D341Med (cell line): ENCODE results near the gene RPN2.

ENCODE experiments used
- DNase-seq: peaks from one replicate; pipeline ENCODE4 v3.0.0; 2012; ENCODE audit warnings: low spot score

The RPN2 gene

DNA sequence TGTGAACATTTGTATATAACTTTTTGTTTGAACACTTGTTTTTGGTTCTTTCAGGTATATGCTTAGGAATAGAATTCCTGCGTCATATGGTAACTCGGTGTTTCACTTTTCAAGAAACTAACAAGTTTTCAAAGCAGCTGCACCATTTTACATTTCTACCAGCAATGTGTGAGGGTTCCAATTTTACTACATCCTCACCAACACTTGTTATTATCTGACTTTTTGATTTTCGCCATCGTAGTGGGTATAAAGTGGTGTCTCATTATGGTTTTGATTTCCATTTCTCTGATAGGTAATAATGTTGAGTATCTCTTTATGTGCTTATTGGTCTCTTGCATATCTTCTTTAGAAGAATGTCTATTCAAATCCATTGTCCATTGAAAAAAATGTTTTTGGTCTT lies 39.8 kb downstream of the RPN2 start:
- no peak for DNase-seq

DNA sequence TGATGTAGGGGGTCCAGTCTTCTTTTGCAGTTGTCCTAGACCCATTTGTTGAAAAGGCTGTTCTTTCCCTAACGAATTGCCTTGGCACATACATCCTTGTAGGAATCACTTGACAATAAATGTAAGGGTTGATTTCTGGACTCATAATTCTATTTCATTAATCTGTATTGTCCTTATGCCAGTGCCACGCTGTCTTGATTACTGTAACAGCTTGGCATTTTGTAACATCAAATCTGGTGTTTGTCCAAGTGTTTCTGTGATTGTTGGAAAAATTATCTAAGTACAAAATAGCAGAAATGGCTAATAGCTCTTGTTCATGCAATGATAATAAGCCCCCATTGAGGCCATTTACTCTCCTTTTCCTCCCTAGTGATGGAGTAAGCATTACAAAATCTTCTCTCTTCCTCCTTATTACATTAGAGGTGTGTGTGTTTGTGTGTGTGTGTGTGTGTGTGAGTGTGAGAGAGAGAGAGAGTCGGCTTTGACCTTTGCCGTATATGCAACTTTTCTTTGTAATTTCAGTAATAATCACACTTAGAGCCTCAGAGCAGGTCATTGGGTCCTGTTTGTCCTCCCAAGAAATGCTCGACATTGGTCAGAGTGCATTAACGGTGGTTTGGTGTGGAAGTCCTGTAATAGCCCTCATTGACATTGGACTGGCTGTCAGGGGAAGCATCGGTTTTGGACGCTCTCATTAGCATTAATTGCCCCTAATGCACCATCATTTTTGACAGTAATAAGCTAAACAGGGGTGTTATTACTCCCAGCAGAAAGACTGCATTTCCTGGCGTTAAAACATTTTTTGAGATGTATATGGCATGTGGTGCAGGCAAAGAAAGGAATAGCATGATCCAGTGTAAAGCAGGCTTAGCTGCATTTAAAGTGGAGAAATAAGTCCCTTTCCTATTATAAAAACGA lies 40.9 kb downstream of the RPN2 start:
- DNase-seq: no peak

DNA sequence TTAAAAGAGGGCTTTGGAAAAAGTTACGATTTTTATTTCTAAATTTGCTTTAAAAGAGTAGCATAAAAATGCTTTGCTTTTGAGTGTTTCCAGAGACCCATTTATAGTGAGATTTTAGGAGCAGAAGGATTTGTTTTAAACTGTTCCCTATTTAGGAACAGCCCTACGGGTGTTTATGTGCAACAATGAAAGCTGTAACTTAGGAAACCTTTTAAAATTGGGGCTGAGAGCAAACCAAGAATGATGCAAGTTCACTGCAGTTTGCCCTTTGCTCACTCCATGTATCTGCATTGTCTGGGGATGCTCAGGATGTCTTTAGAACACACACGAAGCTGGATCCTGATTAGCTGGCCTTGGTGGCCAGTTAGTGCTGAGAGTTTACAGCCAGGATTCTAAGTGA lies 41.6 kb downstream of the RPN2 start:
- DNase-seq: no peak

DNA sequence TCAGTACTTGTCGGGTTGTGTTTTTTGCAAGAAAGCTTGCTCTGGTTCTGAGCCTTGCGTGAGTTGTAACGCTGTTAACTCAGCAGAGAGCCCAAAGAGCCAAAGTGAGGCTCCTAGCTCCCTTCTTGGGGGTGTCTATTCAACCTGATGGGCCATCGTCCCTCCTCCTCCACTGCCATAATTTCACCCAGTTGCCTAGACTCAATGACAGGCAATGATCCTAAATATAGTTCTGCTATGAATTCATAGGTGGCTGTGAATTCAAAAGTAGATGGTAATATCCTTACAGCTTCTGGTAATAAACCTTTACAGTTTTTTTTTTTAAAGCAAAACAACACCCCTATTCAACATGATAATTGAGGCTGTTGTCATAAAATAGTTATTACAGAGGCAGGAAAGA lies 43.0 kb downstream of the RPN2 start:
- DNase-seq: no peak

DNA sequence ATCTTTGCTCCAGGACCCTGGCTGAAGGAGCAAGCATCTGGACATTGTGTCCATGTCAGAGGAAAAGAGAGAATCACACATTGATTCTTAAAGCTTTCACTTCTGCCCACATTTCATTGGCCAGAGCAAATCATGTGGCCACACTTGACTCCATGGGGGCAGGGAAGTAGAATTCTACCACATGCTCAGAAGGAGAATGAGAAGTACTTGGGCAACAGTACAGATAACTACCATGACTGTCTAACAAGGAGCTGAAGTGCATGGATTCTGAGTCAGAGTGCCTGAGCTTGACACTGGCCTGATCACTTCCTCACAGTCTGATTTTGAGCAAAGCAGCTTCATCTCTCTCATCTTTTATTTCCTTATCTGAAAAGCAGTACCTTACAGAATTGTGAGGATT lies 43.9 kb downstream of the RPN2 start:
- no peak for DNase-seq

DNA sequence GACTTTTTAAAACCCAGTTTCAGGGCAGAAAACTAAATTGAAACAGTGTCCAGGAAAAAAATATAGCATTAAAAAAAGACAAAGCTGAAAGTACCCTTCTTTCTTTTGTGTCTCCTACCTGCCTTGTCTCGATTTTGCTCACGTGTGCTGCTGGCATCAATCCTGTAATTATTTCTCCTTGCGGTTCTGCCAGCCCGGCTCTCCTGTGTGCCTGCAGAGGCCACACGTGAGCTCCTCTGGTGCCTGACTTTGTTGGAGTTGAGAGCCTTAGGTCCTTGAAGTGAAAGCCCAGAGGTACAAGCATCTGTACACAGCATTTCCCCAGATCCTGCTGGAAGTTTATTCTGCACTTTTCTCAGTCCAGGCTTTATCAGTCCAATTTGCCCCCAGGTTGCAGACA lies 46.0 kb downstream of the RPN2 start:
- DNase-seq: no peak

DNA sequence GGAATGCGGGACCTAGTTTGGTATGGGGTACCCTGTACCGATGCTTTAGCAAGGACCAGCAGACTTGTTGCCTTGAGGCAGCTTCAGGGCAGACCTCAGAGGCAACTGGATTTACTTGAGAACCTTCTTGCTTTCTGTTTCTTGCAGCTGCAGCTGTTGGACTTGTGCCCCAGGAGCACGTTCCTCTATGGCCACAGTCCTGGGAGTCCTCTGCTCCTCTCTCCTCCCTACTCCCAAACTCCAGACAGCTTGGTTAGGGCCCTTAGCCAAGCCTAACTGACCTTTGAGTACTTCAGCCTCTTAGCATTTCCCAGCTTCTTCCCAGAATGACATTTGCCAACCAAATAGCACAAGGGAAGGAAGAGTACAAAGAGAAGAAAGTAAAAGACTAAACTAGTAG lies 47.8 kb downstream of the RPN2 start:
- no peak for DNase-seq

DNA sequence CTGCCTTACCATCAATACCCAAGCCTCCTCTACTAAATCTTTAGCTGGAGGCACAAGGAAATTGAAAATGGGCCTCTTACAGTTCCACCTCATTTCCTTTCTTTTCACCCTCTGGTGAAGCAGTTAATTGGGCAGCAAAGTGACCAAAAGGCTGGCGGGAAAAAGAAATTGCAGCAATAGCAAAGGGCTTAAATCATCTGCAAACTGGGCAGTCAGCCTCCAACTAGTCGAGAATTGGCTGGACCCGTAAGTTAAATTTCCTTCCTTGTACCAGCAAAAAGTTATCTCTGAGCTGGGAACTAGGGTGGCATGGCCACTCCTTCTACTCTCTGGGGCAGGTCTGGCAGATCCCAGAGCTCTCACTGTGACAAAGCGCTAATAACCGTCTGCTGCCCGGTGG lies 49.0 kb downstream of the RPN2 start:
- no peak for DNase-seq

DNA sequence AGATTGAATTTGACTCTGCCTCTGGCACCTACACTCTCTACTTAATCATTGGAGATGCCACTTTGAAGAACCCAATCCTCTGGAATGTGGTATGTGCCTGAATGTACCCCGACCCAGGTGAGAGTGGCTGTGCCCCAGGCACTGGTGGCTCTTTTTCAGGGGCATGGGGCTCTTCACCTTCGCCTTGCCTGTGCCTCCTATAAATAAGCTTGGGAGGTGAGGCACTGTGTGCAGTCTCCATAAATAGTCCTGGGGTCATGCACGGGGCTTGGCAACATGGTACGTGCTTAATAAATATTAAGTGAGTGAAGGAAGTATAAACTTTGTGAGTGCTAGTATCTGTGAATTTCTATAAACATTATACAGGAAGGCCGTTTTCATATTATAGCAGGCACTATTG lies 49.5 kb downstream of the RPN2 start:
- DNase-seq: no peak

DNA sequence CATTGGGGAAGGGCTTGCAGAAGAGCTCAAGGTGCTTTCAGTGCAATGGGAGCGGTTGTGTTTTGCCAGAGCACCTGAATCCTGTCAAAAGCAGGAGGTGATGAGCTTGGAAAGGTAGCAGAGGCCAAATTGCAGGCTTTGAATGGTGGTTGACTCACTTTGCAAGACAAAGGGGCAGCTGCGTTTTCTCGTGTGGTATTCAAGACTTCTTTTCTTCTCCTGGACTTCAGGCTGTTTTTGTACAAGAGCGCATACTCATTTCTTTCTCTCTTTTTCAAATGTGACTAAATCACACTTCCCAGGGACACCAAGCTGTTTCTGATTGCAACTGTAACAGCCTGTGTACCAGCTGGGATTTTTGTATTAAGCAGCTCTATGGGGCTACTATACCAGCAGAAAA lies 50.2 kb downstream of the RPN2 start:
- DNase-seq: no peak

DNA sequence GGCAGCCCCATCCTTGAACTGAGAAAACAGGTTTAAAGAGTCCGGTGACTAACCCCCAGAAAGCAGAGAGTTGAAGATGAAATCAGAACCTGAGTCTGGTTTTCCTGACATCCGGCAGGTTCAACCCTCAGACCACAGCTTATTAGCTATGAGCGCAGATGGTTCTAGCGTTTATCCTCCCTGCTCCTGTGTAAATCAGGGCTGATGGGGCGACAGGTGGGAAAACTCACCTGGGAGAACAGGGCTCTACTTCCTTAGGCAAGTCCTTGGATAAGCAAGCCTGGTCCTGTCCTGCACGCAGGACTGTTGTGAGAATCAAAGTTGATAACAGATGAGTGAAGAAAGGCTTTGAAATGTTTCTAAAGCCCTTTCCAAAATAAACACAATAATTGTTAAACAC lies 51.1 kb downstream of the RPN2 start:
- no peak for DNase-seq

DNA sequence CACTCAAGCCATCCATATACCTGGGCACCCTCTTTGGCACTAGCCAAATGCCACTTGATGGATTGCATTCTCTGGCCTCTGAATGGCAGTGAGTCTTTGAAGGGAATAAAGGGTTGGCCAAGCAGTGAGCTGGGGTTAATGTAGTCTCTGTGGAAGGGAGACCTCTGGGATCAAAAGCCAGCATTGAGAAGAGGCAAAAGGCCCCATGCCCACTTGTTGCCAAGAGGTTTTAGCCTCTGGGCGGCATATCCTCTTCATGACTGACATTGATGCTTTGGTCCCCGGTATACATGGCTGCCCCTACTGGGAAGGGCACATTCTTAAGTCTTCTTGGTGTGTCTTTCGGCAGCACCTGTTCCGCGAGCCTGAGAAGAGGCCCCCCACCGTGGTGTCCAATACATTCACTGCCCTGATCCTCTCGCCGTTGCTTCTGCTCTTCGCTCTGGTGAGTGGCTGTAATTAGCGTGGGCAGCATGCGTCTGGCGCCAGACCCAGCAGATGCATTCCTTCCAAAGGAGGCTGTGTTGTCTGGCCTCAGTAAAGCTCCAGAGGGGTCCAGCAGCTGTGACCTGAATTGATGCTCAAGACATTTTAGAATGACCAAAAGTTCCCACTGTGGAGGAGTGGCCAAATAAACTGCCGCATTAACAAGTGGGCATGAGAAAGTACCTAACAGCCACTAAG lies 53.0 kb downstream of the RPN2 start:
- no peak for DNase-seq

DNA sequence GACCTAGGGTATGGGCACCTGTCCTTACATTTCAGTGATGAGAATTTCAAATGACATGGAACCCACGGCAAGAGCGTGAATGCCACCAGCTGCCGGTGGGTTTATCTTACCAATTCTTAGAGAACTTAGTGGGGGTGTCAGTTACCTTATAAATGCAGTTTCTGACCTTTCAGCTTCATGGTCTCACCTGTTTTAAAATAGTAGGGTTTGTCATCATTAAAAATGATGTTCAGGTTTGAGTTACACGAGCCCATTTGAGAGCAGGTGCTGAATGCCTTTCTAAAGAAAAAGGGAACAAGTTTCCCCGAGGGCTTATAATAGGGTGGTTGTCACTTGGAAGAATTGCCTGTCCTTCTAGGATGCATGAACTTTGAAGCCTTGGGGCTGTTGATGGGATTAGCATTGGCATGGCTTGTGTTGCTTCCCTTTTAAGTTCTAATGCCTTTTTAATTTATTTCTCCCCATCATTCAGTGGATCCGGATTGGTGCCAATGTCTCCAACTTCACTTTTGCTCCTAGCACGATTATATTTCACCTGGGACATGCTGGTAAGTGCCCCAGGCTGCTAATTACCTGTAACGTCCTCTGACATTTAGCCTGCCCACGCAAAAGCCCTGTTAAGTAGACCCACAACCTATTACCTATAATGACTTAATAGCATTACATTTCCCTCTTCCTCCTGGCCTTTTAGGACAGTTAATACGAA lies 54.6 kb downstream of the RPN2 start:
- no peak for DNase-seq

DNA sequence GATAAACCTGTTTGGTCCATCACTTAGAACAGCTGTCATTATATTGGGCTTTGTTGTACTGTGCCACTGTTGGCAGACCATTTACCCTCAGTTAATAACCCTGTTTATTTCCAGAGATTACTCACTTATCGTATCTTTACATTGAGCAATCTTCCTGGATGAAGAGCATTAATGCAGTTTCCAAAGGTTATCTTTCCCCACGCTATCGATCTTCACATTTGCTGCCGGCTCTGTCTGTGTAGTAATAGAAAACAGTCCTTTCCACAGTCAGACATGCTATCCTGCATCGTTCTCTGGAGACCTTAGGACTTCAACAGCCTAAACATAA lies 55.1 kb downstream of the RPN2 start:
- DNase-seq: no peak

DNA sequence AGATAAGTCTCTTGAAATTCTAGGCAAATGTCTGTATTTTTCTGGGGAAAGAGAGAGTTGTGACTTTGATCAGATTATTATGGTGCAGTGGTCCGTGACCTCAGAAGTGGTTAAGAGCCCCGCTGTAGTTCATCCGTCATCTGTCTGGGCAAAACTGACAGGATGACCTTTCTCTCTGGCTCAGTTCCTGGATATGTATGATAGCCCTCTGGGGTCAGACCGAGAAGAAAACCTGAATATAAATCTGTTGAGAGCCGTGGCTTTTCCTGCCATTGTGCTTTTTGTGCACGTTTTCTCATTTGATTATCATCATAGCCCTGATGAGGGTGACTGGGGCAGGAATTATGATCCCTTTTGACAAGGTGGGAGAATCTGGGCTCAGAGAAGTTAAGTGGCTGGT lies 55.9 kb downstream of the RPN2 start:
- no peak for DNase-seq

DNA sequence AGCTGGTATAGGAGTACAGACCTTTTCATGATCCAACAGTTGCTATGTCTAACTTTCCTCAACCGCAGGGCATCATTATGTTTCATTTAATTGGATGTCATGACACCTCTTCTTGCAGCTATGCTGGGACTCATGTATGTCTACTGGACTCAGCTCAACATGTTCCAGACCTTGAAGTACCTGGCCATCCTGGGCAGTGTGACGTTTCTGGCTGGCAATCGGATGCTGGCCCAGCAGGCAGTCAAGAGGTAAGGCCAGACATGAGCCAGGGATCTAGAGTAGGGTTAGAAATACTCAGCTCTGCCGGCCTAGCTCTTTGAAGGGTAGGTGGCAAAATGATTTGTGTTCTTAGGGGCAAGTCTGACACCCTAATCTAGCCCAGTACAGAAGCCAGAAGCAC lies 57.3 kb downstream of the RPN2 start:
- no peak for DNase-seq

DNA sequence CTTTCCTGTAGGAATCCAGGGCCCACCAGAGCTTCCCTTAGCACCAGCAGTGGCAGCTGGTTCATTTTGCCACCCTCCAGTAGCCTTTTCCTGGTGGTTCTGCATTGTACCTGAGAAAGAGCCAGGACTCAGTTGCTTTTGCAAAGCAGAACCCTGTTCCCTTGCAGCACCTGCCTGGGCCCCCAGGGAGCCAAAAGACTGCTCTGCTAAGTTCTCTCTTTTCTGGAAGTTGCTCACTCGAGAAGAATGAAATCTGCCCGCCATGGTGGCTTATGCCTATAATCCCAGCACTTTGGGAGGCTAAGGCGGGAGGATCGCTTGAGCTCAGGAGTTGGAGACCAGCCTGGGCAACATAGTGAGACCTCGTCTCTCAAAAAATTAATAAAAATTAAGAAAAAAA lies 58.5 kb downstream of the RPN2 start:
- no peak for DNase-seq

DNA sequence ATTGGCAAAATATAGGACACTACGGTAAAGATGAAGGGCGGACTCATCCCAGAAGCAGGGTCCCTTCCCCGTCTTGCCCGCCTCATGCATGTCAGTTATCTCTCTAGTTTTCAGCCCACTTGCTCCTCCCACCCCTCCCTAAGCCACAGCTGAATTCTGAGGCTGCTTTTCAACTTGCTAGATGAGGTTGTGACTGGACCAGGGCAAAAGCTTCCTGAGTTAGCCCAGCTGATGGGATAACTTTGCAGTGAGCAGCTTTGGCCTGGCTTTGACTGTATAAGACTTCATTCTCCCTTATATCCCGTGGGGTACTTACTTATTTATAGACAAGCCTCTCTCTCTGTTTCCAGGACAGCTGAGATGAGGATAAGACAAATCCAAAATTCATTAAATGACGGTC lies 59.3 kb downstream of the RPN2 start:
- DNase-seq: no peak

DNA sequence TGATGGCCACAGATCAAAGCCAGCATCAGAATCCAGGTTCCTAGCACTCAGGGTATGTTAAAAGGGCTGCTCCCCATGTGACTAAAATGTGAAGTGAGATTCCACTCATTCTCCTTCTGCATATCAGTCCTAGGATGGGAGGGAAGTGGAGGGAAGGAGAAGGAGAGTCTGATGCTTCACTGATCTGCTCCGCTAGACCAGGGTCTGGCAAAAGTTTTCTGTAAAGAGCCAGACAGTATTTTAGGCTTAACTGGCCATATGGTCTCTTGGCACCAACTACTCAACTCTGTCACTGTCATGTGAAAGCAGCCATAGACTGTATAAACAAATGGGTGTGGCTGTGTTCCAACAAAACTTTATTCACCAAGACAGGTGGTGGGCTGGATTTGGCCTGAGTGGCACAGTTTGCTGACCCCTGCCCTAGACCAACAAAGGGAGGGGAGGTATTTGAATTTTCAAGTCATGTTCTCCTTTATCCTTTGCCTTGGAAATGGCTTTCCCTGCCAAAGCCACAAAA lies 59.9 kb downstream of the RPN2 start:
- DNase-seq: peak; percentile 53

DNA sequence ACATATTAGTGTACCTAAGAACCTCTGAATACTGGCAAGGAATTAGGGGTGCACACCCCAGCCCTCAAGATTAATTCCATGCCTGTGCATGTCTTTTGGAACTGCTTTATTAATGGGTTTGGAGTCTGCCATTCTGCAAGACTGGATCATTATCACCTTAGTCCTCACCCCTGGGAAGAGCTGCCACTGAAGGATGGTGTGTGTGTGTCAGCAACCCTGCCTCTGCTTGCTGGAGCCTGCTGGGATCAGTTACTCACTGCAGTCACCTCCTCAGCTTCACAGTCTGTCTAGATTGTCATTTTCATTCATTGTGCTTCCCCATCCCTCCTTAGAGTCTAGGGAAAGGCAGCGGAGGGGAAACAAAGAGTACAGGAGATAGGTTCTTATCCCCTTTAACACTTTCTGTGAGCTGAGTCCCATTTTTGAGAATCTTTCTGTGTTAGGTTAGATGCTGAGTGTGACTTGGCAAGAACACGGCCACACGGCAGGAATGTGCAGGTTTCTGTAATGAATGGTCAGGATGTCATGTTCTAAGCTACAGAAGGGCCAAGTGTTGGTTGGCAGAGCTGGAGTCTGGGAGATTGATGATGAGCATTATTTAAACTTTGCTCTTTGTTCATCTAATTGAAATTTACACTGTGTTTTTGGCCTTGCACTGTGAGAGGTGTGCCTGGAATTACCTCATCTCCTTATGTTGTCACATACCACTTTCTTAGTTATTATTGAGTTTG lies 61.4 kb downstream of the RPN2 start:
- DNase-seq: no peak

DNA sequence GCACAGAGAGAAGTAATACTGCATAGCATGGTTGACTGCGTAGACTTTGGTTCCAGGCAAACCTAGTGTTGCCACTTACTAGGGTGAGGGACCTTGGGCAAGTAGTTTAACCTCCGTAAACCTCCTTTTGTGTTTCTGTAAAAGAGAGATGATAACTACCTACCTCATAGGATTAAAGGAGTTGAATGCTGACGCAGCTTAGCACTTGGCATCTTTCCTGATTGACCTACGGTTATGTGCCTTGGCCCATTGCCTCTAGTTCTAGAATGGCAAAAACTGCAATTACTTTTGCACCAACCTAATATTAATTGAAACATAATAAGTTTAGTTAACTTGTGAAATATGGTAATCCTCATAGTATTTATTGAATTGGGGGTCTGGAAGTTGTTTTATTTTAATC lies 63.4 kb downstream of the RPN2 start:
- DNase-seq: no peak
